ENCODE results near the gene SGCG. TPM values are rescaled to one million over a fixed set of nuclear protein-coding genes. Genes with fewer than 3 reads are reported as not detected.
"Not testable (repeated sequence)": the region's sequence is repeated elsewhere in the genome, so short reads cannot be mapped to it uniquely, and the experiment has no call there.

The SGCG gene, protein sequence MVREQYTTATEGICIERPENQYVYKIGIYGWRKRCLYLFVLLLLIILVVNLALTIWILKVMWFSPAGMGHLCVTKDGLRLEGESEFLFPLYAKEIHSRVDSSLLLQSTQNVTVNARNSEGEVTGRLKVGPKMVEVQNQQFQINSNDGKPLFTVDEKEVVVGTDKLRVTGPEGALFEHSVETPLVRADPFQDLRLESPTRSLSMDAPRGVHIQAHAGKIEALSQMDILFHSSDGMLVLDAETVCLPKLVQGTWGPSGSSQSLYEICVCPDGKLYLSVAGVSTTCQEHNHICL
- total RNA-seq (ENCODE audit: low replicate concordance), result 2.1 and 15.4 TPM in 2 replicates

- no peak within 1 kb of the TSS for H3K4me3 ChIP-seq (ENCODE audit: low read depth, low read length)
- no peak for TF ChIP-seq CTCF (IDR thresholded peaks at IDR 0.05; ENCODE audit: insufficient read depth, low read length)
- DNase-seq (ENCODE audit: low read depth), result no peak
Measured at GRCh38 chr13:23180711-23181110, at the start of gene SGCG. SGCG (plus strand) TSS chr13:23180979; CDS start chr13:23203695, 22,716 bp downstream.

GRCh38 chr13:23134542-23134941 is 46.2 kb upstream of the SGCG start:
- no peak overlapping the region for H3K4me3 ChIP-seq (ENCODE audit: low read depth, low read length)
- DNase-seq (ENCODE audit: low read depth), result no peak
- TF ChIP-seq CTCF (IDR thresholded peaks at IDR 0.05; ENCODE audit: insufficient read depth, low read length), result no peak

- TF ChIP-seq CTCF (IDR thresholded peaks at IDR 0.05; ENCODE audit: insufficient read depth, low read length), result no peak
- no peak for DNase-seq (ENCODE audit: low read depth)
- no peak overlapping the region for H3K4me3 ChIP-seq (ENCODE audit: low read depth, low read length)
Measured at GRCh38 chr13:23140492-23140891, 40.3 kb upstream of the SGCG start.

DNA sequence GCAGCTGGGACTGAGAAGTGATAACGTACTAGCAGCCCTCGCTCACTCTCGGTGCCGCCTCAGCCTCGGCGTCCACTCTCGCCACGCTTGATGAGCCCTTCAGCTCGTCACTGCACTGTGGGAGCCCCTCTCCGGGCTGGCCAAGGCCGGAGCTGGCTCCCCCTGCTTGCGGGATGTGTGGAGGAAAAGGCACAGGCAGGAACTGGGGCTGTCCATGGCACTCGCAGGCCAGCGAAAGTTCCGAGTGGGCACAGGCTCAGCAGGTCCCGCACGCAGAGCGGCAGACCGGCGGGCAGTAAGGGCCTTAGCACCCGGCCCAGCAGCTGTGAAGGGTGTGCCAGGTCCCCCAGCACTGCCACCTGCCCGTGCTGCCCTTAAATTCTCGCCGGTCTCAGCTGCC is 38.8 kb upstream of the SGCG start:
- DNase-seq (ENCODE audit: low read depth), result no peak
- no peak for TF ChIP-seq CTCF (IDR thresholded peaks at IDR 0.05; ENCODE audit: insufficient read depth, low read length)
- no peak overlapping the region for H3K4me3 ChIP-seq (ENCODE audit: low read depth, low read length)

- not testable (repeated sequence) for DNase-seq (ENCODE audit: low read depth); H3K4me3 ChIP-seq (ENCODE audit: low read depth, low read length)
Measured at GRCh38 chr13:23142607-23143006, 38.2 kb upstream of the SGCG start.

DNA sequence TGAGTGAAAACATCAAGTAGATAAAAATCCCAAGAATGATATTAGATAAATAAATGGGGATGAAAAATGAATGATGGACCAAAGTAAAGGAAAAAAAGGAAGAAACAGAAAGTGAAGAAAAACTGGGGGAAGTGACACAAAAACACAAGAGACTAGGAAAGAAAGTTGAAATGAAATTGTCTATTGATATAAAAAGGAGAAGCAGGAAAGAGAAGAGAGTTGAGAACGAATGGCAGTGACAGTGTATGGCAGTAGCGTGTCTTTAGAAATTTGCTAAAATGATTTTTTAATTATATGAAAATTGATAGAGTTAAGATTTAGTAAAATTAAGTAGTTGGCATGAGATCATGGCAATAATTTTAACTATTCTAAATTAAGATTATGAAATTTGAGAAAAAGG is 36.3 kb upstream of the SGCG start:
- DNase-seq (ENCODE audit: low read depth), result no peak
- TF ChIP-seq CTCF (IDR thresholded peaks at IDR 0.05; ENCODE audit: insufficient read depth, low read length), result no peak
- H3K4me3 ChIP-seq (ENCODE audit: low read depth, low read length), result no peak overlapping the region

GRCh38 chr13:23146006-23146405 is 34.8 kb upstream of the SGCG start:
- DNase-seq (ENCODE audit: low read depth), result no peak
- no peak overlapping the region for H3K4me3 ChIP-seq (ENCODE audit: low read depth, low read length)
- TF ChIP-seq CTCF (IDR thresholded peaks at IDR 0.05; ENCODE audit: insufficient read depth, low read length), result no peak
